ENCODE measurements around the gene MRPL34. TPM values are rescaled to one million over a fixed set of nuclear protein-coding genes. Genes with fewer than 3 reads are reported as not detected.

Gene MRPL34
- total RNA-seq, 2 donors from 2014 or later, result 203 to 254 TPM

DNA sequence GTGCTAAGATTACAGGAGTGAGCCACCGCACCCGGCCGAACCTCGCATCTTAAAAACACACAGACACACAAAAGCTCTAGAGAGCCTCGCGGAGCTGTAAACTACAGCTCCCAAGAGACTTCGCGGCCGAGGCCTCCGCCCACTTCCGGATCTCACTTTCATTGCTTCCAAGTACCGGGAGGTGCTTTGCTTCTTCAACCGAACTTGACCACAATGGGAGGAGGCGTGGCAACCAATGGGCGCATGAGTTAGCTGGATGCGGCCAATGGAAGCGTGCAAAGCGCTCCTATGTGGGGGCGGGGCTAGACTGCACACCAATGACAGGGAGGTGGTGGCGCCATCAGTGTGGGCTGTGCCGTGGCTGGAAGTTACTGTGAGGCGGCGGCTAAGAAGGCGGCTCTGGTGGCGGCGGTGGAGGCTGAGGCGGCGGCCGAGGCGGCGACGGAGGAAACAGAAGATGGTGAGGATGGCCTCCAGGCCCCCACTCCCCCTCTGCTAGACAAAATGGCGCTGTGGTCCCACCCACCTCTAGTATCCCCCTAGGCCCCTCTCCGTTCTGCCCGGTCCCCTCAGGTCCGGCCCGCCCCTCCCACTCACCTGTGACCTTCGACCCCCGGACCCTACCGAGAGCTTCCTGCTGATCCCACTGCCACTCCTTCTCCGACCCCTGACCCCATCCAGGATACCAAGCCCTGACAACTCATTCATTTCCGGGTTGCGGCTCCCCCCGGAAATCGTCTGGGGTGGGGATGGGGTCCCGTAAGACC, 3.7 kb downstream of the MRPL34 start, which contains the start of gene DDA1:
DDA1 (plus strand) TSS at position 366 of the 767 bp plus-strand sequence; CDS start at position 458, 92 bp downstream.
- H3K9me3 ChIP-seq, result no peaks in the 10 kb centered on the region
- H3K4me1 ChIP-seq, result peaks cover 0 to 62% of the 10 kb centered on the region in 2 donors
- no peak for TF ChIP-seq CTCF (IDR thresholded peaks at IDR 0.05)
- peaks cover 5% of the 10 kb centered on the region for H3K36me3 ChIP-seq
- DNase-seq (ENCODE audit: low spot score), result peak; percentile 100
- H3K27ac ChIP-seq, result peak within 1 kb of the TSS; percentile 60 to 83
- H3K27me3 ChIP-seq, result no peaks in the 10 kb centered on the region
- peak within 1 kb of the TSS; percentile 84 to 99 for H3K4me3 ChIP-seq

DNA sequence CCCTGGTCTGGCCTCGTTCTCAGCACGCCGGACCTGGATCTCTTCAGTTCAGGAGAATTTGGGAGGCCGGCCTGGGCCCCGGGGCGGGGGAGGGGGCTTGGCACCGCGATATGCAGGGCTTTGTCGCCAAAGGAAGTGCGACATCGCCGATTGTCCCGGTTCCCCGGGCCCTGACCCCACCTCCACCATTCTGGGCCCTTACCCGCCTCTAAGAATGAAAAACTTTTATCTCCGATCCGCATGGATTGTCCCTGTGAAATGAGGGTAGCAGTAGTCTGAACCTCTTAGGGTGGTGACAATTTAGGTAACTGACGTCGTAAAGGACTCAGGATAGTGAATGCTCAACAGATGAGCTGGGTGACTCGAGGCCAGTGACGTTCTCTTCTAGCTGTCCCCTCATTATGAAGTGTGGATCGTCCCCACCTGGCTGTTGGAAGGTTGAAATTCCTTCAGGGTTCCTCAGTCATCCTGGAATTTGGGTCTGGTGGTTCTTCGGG, 4.3 kb downstream of the MRPL34 start:
- no peak for TF ChIP-seq CTCF (IDR thresholded peaks at IDR 0.05)
- peaks cover 9% of the 10 kb centered on the region for H3K36me3 ChIP-seq
- H3K27me3 ChIP-seq, result no peaks in the 10 kb centered on the region
- H3K9me3 ChIP-seq, result no peaks in the 10 kb centered on the region
- H3K4me1 ChIP-seq, result peaks cover 0 to 56% of the 10 kb centered on the region in 2 donors
- peak overlapping the region; percentile 84 to 99 for H3K4me3 ChIP-seq
- no peak for DNase-seq (ENCODE audit: low spot score)
- peak overlapping the region; percentile 60 to 83 for H3K27ac ChIP-seq

DNA sequence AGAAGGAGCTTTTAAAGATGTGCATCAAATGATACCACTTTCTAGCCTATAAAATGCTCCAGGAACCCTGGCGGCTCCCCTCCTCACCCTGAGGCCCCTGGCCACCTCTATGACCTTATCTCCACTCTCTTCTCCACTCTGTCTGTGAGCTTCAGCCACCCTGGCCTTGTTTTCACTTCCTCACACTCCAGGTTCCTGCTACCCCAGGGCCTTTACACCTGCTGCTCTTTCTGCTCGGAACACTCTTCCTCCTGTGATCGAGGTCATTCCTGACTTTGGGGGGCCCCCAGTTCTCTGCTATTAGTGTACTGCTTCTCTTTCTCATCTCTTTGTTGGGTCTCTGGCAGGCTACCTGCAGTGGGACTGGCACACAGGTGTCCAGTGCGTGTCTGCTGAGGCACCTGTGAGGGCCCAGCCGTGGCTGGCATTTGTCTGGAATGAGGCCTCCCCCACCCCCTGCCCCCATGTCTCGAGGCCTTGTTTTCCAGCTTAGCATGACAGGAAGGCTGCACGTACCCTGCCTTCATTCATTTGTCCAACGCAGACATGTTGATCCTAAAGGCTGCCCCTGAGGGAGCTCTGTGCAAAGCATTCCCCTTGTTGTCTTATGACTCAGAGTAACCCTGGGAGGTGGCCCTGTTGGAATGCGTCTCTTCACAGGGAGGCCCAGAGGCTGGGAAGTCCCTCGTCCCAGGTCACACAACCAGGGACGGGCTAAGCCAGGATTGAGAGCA, 6.0 kb downstream of the MRPL34 start:
- no peaks in the 10 kb centered on the region for H3K9me3 ChIP-seq
- peaks cover 0 to 44% of the 10 kb centered on the region in 2 donors for H3K4me1 ChIP-seq
- TF ChIP-seq CTCF (IDR thresholded peaks at IDR 0.05), result no peak
- H3K27ac ChIP-seq, result no peak overlapping the region
- peaks cover 19% of the 10 kb centered on the region for H3K36me3 ChIP-seq
- no peak overlapping the region for H3K4me3 ChIP-seq
- no peaks in the 10 kb centered on the region for H3K27me3 ChIP-seq
- DNase-seq (ENCODE audit: low spot score), result no peak

GRCh38 chr19:17312189-17313113, 6.8 kb downstream of the MRPL34 start:
- Histone ChIP-seq H3K4me3 (no peak overlapping the region), H3K27me3 (no peaks in the 10 kb centered on the region), H3K9me3 (no peaks in the 10 kb centered on the region), H3K27ac (no peak overlapping the region), H3K36me3 (peaks cover 19% of the 10 kb centered on the region), H3K4me1 (peaks cover 0 to 36% of the 10 kb centered on the region in 2 donors)
- DNase-seq (ENCODE audit: low spot score), result no peak
- no peak for TF ChIP-seq CTCF (IDR thresholded peaks at IDR 0.05)

DNA sequence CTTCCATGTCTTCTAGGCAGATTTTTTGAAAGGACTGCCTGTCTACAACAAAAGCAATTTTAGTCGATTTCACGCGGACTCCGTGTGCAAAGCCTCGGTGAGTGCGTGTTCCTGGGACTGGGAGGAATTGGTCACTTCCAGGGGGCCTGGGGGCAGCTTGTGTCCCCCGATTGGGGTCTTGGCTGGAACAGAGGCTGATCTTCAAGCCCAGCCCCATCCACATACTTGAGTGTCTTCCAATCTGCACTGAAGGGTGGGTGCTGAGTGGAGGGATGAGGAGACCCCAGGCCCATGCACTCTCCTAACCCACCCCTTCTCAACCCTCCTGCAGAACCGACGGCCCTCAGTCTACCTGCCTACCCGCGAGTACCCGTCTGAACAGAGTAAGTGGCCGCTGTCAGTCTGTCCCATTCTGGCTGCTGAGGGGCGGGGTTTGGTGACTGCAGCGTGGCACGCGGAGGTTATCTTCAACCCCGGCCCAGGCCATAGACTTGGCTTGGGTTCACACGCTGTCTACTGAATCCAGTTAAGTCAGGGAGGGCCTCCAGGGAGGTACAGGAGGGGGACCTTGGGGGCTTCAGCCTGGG, 8.4 kb downstream of the MRPL34 start:
- H3K36me3 ChIP-seq, result peaks cover 19% of the 10 kb centered on the region
- no peak overlapping the region for H3K27ac ChIP-seq
- H3K4me1 ChIP-seq, result peaks cover 0 to 26% of the 10 kb centered on the region in 2 donors
- H3K4me3 ChIP-seq, result no peak overlapping the region
- H3K9me3 ChIP-seq, result no peaks in the 10 kb centered on the region
- no peak for DNase-seq (ENCODE audit: low spot score)
- H3K27me3 ChIP-seq, result no peaks in the 10 kb centered on the region
- TF ChIP-seq CTCF (IDR thresholded peaks at IDR 0.05), result no peak
